NCI-H82 (cell line): ENCODE data around the gene NR3C2.
"Not testable (repeated sequence)": the region's sequence is repeated elsewhere in the genome, so short reads cannot be mapped to it uniquely, and the experiment has no call there.

ENCODE experiments used
- DNase-seq: peaks from one replicate; lab custom pipeline; 2025; lab: John Stamatoyannopoulos, UW

NR3C2 gene

DNA sequence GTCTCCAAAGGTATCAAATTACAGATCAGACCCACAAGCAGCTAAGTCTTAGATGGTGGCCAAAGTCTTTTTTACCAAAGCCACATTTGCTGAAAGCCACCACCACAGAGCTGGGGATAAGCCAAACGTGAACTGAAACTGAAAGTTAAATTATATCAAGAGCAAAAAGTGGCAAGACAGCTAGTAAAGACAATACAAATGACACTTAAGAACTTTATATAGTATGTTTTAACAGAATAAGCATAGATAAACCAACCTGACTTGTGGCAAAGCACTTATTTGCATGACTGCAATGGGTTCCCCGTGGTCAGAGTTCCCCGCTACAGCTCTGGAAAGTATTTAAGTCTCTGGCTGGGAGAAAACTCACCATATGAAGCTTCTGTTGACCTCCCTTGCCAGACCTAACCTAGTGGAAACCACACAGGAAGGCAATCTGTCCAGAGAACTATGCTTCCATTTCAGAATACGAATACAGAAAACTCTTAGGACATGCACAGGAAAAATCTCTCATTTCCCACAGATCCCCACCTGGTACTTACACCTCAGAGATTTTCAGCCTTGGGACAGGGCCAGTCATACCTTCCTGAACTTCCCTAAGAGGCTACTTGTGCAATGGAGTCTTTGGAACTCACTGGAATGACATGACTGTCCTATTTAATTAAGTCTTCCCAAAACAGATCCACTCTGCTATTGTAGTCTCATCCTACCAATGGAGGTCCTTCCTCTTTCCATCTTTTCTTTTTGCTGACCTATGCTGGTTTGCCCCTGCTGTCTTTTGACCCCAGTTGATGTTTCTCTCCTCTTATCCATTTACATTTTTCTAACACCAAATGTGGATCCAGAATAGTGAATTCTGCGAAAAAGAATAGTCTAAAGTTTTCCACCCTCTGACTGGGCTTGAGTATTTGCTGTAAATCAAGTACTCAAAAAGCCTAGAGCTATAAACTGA lies 225.1 kb downstream of the NR3C2 start:
- no peak for DNase-seq

DNA sequence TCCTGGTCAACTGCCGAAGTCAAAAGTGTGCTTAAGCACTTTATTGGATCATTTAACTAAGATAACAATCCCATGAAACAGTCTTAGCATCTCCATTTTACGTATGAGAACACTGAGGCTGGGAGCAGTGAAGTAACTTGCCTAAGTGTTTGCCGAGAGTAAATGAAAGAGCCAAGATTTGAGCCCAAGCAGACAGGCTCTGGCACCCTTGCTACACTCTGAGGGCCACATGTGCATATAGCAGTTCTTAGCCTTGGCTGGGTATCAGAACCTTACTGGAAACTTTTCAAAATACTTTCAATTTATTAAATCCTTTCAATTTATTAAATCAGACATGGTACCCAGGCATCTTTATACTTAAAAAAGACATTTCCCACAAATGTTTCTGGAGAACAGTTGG lies 225.9 kb downstream of the NR3C2 start:
- no peak for DNase-seq

DNA sequence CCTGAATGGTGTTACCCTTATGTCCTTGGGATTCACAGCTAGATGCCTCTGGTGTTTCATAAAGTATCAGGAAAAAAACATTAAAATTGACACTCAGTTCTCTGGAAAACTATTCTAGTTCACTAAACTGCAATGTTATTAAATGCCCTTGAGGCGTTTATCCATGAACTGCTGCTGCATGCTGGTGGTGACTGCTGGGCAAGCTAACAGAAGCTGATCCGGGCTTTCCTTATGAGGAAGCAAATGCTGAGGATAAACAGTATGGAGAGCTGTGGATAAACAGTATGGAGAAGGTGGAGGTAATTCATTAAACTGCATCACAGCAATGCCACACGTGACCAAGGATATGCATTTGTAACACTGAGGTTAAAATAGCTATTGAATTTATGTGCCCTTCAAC lies 227.0 kb downstream of the NR3C2 start:
- peak; percentile 4 for DNase-seq

DNA sequence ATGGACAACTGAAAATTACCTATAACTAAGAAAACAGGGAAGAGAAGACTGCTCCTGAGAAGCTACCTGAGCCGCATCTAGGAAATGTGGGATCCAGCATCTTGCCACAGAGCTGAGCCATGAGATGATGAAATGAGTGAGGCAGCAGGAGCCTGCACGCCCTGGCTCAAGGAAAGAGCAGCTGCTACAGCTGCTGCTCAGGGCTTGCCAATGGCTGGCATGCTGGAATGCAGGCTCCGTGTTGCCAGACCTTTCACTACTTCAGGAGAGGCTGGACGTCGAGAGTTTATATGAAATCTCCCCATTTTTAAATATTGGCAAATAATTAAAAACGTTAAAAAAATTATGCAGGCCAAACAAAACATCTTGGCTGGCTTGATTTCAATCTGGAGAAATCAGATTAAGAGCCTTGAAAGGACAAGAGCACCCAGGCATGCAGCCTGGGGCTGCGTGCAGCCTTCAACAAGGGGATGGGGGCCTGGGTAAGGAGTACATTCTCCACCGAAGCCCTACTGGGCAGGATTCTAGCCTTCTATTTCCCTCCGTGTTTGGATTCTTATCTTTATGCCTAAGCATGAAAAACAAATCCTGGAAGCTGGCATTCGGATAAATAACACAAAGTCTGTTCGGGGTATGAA lies 227.6 kb downstream of the NR3C2 start:
- DNase-seq: peak; percentile 43

DNA sequence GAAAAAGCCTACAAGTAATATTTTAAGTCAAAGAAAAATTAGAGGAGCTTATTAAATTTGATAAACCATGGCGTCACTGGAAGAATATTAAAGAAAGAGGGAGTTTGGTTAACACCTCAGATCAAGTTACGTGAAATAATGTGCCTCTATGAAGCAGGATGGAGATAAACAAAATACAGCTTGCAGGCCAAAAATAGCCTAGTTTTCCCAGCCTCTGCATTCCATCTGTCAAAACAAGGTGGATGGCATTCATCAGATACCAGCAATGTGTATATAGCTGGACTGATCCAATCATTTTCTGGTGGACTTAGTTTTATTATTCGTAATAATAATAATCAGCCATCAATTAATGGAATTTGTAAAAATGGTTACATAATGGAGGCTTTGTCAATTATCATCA lies 230.7 kb downstream of the NR3C2 start:
- no peak for DNase-seq

DNA sequence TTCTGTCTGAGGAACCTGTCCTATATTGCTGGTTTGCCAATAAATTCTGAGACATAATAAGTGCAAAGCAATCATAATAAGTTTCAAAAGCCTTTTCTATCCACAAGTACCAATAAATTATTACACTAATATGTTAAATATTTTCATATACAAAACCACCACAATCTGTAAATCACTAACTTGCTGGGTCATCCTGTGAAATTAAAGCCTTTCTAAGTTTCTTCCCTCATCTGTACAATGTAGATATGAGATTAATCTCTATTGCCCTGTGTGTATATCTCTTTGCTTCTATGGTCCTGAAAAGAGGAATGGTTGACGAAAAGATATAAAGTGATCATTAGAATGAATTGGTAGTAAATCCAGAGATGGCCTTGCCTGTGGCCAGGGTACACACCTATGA lies 231.6 kb downstream of the NR3C2 start:
- DNase-seq: no peak

DNA sequence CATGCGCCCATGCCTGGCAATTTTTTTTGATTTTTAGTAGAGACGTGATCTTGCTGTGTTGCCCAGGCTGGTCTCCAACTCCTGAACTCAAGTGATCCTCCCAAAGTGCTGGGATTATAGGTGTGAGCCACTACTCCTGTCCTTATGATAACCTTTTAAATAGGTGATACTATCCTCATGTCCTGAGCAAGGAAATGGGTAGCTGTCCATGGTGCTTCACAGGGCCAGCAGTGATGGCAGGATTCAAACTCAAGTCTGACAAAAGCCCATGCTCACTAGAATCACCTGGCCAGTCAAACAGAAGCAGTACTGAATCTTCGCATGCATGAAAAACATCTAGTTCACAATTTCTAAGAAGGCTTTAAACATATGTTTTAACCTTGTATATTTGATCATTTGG lies 235.1 kb downstream of the NR3C2 start:
- no peak for DNase-seq

DNA sequence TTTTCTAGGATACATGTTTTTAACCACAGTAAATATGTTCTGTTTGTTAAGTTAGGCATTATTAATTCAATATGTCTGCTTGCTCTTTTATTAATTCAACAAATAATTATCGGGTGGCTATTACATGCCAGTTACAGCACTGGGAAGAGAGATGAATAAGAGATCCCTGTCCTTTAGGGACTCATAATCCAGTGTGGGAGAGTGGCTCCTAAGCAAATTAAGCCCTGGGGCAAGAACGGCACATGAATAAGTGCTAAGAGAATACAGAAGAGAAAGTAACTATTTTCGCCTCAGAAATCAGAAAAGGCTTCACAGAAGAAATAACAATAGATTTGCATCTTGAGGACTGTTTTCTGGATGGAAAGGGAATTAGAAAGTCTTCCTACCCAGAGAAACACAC lies 236.7 kb downstream of the NR3C2 start:
- no peak for DNase-seq

DNA sequence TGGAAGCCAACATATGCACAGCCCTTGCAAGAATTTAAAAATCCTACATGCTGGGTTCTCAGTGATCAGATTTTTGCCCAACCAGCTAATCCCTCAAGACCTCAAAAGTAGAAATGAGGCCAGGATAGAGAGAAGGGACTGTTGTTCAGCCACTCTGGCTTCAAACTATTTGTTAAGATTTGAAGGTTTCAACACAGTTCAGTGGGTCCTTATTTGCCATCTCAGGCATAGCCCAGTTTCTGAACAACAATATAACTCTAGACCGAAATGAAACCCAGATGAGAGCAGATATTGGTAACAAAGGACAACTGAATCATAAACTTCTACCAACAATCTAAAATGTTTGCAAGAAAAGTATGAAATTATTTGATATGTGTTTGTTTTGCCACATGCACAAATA lies 237.3 kb downstream of the NR3C2 start:
- no peak for DNase-seq

DNA sequence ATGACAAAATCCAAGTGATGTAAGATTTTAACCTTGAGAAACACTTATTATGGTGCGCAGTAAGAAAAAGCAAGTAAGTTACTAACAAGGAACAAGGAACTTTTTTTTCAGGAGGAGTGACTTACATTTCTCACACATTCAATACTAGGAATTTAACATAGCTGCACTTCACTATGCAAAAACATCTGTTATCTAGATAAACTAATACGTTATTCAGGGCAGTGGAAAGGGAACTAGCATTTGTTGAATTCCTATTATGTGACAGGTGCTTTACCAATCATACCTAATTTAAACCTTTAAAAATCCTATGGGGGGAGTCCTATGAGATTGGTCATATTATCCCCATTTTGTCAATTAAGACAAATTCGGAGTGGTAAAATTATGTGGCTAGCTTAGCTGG lies 238.0 kb downstream of the NR3C2 start:
- no peak for DNase-seq

DNA sequence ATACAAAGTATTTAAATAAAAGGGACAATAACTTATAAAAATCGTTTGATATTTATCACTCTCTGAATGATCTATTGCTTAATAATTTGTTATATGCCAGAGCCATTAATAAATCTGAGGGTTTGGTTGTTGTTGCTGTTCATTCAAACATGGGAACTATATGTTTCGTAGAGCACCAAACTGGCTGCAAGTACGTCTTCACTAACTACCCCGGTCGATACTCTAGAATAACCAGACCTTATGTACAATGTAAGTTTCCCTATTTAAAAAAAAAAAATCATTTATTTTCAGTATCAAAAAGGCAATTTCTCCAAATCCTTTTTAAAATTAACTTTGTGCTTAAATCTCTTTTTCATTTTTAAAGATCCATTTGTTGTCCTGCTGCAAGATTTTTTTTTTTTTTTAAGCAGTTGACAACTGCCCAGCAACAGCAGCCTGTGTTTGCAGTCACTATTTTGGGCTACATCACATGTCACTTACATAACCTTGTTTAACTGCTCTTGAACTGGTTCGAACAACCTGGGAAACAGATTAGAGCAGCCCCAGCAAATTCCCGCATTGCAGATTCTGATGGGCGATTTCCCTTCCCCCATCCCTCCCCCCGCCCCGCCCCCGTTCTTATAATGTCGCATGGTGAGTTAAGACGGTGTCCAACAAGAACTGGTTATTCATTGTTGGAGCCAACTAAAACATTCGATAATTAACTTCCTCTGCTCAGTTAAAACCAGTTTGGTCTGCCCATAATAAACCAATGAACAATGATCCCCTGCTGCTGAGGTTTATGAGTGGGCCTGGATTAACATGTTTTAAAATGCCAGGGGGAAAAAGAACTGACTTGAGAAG lies 238.9 kb downstream of the NR3C2 start:
- DNase-seq: peak; percentile 67

DNA sequence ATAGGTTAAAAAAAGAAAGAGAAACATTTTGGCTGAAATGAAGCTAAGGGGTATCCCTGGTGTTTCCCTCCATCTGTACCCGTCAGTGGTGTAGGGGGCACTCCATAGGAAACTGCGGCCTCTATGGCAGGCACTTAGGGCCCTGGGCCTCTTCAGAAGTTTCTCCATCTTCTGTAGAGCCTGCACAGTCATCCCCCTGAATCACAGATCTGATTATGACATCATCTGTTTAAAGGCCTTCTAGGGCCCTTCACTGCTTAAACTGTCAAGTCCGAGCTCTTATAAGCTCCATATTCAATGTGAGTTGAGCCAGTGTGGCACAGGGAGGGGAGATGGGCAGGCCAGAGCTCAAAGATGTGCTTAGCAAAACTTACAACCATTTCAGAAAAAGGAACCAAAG lies 241.3 kb downstream of the NR3C2 start:
- DNase-seq: no peak

DNA sequence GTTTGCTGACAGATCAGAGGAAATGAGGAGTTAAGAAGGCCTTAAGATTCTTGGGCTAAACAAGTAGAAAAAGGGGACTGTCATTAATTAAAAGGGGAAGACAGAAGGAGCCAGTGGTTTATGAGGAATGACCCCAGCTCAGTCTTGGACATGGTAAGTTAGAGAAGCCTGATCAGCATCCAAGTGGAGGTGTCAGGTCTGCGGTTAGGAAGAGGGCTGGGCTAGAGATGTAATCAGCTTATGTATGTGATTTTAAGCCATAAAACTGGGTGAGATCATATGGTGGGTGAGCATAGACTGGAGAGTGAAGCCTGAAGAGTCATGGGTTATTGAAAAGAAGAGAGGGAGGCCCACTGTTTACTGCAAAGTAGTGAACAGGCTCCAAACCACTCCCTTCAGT lies 246.1 kb downstream of the NR3C2 start:
- peak; percentile 75 for DNase-seq

DNA sequence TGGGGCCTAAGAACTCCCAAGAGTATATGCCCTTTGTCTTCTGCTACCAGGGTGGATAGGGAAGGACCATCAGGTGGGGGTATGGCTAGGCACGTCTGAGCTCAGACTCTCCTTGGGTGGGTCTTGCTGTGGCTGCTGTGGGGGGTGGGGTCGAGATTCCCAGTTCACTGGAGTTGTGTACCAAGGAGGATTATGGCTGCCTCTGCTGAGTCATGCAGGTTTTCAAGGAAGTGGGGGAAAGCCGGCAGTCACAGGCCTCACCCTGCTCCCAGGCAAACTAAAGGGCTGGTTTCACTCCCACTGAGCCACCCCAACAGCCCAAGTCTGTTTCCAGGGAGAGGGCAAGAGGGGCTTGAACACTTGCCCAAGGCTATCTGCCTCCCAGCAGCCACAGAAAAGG lies 249.7 kb downstream of the NR3C2 start:
- DNase-seq: no peak

DNA sequence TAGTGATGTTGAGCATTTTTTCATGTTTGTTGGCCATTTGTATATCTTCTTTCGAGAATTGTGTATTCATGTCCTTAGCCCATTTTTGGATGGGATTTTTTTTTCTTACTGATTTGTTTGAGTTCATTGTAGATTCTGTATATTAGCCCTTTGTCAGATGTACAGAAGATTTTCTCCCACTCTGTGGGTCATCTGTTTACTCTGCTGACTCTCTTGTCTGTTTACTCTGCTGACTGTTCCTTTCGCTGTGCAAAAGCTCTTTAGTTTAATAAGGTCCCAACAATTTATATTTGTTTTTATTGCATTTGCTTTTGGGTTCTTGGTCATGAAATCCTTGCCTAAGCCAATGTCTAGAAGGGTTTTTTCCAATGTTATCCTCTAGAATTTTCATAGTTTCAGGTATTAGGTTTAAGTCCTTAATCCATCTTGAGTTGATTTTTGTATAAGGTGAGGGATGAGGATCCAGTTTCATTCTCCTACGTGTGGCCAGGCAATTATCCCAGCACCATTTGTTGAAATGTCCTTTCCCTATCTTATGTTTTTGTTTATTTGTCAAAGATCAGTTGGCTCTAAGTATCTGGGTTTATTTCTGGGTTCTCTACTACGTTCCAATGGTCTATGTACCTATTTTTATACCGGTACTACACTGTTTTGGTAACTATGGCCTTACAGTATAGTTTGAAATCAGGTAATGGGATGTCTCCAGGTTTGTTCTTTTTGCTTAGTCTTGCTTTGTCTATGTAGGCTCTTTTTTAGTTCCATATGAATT lies 254.6 kb downstream of the NR3C2 start:
- not testable (repeated sequence) for DNase-seq

DNA sequence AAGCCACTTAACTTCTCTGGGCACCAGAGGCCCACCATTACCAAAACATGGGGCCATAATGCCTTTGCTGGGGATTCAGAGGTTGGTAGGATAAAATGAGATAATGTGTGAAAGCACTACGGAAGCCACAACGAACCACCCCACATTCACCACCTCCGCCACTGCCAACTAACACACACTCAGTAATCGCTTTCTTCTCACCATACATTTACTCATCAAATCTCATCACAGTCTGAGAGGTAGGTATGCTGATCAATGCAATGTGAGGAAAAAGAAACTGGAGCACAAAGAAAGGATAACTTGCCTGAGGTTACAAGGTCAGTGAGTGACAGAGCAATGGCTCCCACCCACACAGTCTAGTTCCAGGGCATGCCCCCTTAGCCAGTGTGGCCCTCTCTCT lies 257.3 kb downstream of the NR3C2 start:
- no peak for DNase-seq

DNA sequence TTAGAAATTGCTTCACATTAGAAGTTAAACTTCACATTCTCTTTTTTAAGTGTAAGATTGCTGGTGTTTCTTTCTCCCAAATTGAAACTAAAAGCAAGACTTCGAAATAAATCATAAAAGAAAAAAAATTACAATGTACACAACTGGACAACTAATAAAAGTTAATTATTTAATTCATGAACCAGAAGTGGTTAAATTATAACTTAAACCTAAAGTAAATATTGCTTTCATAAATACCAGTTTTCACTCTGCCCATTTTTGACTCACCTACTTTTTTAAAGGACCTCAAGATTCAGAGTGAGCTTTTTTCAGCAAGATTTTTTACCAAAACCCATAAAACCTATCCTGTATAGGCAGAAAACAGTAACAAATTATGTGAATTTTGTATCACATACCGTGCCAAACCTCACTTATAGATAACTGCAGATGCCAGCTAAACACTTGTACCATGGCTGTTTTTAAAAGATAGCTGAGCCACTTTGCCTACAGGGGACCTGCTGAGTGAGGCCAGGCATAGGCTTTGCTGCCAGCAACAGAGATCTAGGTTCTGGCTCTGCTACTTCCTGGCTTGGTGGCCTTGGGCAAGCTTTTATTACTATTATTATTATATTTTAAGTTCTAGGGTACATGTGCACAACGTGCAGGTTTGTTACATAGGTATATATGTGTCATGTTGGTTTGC lies 259.8 kb downstream of the NR3C2 start:
- DNase-seq: no peak

DNA sequence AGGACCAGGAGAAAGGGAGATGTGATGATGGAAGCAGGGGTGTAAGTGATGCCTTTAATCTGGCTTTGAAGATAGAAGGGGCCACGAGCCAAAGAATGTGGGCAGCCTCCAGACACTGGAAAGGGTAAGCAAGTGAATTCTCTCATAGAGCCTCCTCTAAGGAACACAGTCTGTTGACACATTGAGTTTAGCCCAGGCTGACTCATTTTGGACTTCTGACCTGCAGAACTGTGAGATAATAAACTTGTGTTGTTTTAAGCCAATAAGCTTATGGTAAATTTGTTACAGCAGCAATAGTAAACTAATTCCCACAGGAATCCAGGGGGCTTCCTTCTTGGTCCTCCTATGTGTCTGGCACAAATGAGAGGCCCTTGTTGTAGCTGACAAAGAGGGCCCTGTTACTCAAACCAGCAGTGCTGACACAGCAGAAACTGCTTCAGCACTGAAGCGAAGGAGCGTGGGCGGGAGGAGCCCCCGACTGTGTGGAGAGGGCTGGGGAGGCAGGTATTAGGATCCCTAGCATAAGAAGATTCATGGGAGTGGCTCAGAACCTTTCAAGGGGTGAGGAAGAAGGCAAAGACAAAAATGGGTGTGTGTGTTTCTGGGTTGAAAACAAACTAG lies 268.7 kb downstream of the NR3C2 start:
- DNase-seq: no peak

DNA sequence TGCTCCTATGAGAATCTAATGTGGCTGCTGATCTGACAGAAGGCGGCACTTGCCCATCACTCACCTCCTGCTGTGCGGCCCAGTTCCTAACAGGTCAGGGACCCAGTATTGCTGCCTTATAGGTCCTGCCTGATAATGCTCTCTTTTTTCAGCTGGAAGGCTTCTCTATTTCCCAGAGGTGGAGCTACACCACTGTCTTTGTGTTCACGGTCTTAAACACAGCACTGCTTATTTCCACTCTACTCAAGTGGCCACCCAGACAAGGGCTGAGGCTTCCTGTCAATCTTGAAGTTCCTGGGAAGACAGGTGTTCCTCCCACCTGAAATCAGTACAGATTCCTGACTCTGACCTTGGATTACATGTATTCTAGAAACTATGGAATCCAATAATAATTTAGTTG lies 270.6 kb downstream of the NR3C2 start:
- DNase-seq: peak; percentile 21

DNA sequence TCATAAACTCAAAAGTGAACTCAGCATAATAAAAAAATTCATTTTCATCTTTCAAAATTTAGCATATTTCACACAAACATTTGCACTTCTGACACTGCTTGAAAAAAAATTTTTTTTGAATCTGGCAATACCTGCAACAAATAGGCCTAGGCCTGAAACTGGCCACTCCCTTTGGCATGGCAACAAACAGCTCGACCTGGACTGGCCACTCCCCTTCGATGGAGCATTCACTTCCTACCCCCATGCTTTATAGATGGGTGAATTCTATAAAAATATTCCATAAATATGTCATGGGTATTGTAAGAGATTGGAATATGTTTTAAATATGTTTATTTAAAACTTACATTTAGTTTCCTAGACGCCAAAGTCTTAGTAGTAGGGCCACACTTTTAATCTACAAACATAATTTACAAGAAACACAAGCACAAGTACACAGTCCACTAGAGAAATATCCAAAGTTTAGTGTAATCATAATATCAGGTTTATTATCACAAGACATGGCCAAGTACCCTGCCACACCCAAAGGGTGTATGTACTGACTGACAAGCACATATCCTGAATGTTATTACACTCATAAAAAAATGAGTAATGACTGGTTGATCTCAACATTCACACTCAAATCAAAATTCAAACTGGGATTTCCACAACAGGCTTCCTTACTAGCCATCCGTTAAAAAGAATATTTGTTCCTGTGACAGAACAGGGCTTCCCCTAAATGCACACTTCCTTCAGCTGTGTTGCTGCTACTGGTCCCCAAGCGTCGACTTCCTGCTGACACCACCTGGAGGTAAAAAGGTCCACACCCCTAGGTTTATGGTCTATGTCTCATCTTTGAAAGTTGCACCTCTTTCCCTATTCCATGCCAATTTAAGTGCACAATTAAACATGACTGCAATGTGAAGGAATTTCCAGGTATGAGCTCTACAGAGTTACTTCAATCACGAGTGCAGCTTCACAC lies 271.5 kb downstream of the NR3C2 start:
- no peak for DNase-seq
